ENCODE measurements around the gene ZNF70.

Gene ZNF70

DNA sequence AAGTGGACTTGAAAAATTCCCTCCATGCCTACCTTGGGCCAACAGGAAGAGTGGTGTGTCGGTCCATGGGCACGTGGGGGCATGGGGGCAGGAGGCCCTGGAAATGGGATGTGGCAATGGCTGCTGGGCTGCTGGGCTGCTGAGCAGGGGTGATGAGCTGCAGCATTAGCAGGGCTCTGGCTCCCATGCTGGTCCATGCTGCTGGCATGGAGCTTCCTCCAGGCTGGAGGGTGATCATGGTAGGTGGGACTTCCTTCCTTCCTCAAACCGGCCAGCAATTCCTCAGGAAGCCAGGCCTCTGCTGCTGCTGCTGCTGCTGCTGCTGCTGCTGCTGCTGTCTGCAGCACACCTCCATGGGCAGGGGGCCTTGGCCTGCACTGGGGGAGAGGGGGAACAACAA is 55.8 kb downstream of the ZNF70 start:
- FAIRE-seq (no peak), DNase-seq (ENCODE audit: low spot score) (no peak)

DNA sequence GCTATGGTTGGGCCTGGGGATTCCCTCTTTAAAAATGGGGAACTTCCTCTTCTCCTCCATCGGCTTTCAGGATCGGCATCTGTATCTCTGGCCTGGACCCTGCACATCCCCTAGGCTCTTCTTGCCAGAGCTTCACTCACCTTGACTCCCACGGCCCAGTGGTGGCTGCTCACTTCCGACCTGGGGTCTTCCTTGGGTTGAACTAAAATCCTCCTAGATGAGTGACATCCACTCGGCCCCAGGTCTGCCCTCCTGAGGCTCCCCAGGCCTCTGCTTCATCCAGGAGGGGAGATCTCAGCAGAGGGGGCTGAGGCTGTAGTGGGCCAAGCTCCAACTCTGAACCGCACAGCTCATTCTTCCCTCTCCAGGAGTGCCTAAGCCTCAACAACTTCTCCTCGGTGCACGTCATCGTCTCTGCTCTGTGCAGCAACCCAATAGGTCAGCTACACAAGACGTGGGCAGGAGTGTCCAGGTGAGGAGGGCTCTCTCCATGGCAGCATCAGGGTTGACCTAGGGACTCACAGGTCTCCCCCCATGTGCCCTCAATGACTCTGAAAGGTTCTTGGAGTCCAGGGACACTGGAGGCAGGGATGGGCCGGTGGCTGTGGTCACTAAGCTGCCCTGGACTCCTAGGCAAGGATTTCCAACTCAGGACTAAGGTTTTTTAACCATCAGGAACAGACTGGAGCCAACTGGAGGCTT is 56.8 kb downstream of the ZNF70 start:
- no peak for FAIRE-seq
- no peak for DNase-seq (ENCODE audit: low spot score)

- DNase-seq (ENCODE audit: low spot score) (no peak), FAIRE-seq (no peak)
These were observed 58.2 kb downstream of the ZNF70 start for GRCh38 chr22:23692598-23693291.

- FAIRE-seq (no peak), DNase-seq (ENCODE audit: low spot score) (no peak)
These were observed 59.0 kb downstream of the ZNF70 start for GRCh38 chr22:23691748-23692423.

GRCh38 chr22:23690713-23691112 is 60.2 kb downstream of the ZNF70 start, which contains the start of gene RGL4:
Gene RGL4 (plus strand): TSS chr22:23691013. CDS start chr22:23692031, 1,018 bp downstream.
- no peak for FAIRE-seq
- no peak for DNase-seq (ENCODE audit: low spot score)

DNA sequence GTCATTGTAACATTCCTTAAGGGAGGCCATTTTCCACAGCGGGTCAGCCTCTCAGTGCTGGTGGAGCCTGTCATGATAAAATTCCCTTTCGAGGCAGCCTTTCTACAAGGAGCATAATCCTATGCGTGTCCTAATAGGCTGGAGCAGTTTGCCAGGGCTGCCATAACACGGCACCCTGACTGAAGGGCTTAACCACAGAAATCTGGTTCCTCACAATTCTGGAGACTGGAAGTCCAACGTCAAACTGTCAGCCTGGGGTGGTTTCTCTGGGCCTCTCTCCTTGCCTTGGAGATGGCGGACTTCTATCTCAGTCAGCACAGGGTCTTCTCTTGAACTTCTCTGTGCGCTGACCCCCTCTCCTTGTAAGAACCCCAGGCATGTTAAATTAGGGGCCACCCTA is 61.5 kb downstream of the ZNF70 start:
- no peak for FAIRE-seq
- no peak for DNase-seq (ENCODE audit: low spot score)

All from RCC 7860 (cell line).